Tibial nerve (tissue), 4 donors: ENCODE measurements around the gene CCT4. TPM values are rescaled to one million over a fixed set of nuclear protein-coding genes. Genes with fewer than 3 reads are reported as not detected.
"Not testable (repeated sequence)": the region's sequence is repeated elsewhere in the genome, so short reads cannot be mapped to it uniquely, and the experiment has no call there.

Source experiments
- DNase-seq, 2 donors: peaks; one replicate each; pipeline ENCODE4 v3.0.0-alpha.2; 2019; ENCODE audit warnings: low spot score in 2 of 2
- H3K27ac ChIP-seq, 4 donors: fragments of 200-600 bp; sonication (generic) in 3 of 4; one replicate each; pipeline ENCODE4 v1.5.1; 2017 to 2019; ENCODE audit warnings: mild to moderate bottlenecking in 1 of 4
- H3K27me3 ChIP-seq, 2 donors: fragments of 200-600 bp; sonication (generic) in 1 of 2; one replicate each; pipeline versions ENCODE4 v1.5.1 to v1.6.0; 2017 to 2019
- H3K36me3 ChIP-seq, 3 donors: fragments of 200-600 bp; sonication (generic); one replicate each; pipeline ENCODE4 v1.5.1; 2018 to 2019
- H3K4me1 ChIP-seq, 4 donors: fragments of 200-600 bp; sonication (generic) in 3 of 4; one replicate each; pipeline ENCODE4 v1.5.1; 2017 to 2019
- H3K4me3 ChIP-seq, 4 donors: fragments of 200-600 bp; sonication (generic) in 3 of 4; one replicate each; pipeline ENCODE4 v1.5.1; 2017 to 2019; ENCODE audit warnings: mild to moderate bottlenecking in 1 of 4, moderate library complexity in 1 of 4
- H3K9me3 ChIP-seq, 4 donors: fragments of 200-600 bp; sonication (generic) in 3 of 4; one replicate each; pipeline ENCODE4 v1.5.1; 2017 to 2019
- EP300 ChIP-seq, 2 donors: sonication (generic); formaldehyde crosslinking; IDR thresholded peaks; one replicate each; pipeline ENCODE4 v1.6.1; 2017; ENCODE audit warnings: antibody characterized with exemption in 2 of 2, mild to moderate bottlenecking in 1 of 2
- POLR2A ChIP-seq, 2 donors: fragments of 450-650 bp; IDR thresholded peaks; one replicate each; pipeline ENCODE4 v1.6.1; 2017; ENCODE audit warnings: antibody characterized with exemption in 2 of 2, mild to moderate bottlenecking in 2 of 2, moderate library complexity in 2 of 2
- WGBS, 2 donors: methylation state at CpG; one replicate each; pipeline ENCODE4 v1.1.5; 2018; 5-methylcytosine and 5-hydroxymethylcytosine counted together
- total RNA-seq, 4 donors: library from RNA; depleted of rRNA; stranded (reverse); fragments of >200 nt; gene quantifications; one replicate each; pipeline ENCODE4 v1.1.0, GENCODE V29; 2016
- TF ChIP-seq, protein P1 (sequence below), 5 experiments: fragments of 200-600 bp in 3 of 5; fragments of 450-650 bp in 2 of 5; sonication (generic) in 3 of 5; IDR thresholded peaks; one replicate each; pipeline ENCODE4 v1.5.1; 2016 to 2019; ENCODE audit warnings: antibody characterized with exemption in 5 of 5, mild to moderate bottlenecking in 3 of 5, moderate library complexity in 2 of 5

Gene CCT4
- total RNA-seq, 4 donors from 2014 or later = 58.4 to 77.0 (median 64.1) TPM

DNA sequence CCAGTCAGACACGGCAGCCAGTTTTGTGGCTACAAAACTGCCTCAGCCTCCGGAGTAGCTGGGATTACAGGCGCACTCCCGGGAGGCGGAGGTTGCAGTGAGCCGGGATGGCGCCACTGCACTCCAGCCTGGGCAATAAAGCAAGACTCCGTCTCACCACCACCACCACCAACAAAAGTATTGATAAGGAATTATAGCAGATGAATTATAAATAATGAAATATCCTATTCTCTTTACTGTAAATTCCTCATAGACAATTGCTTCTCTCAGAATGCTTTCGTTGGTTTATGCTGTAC lies 33.2 kb downstream of the CCT4 start:
- Histone ChIP-seq H3K4me3 (peak overlapping the region; percentile 56 to 76 (median 66)), H3K9me3 (no peaks in the 10 kb centered on the region), H3K27ac (peak overlapping the region in 2 of 4 donors; percentile 63 to 95), H3K27me3 (no peaks in the 10 kb centered on the region), H3K36me3 (no peaks in the 10 kb centered on the region), H3K4me1 (peaks cover 0 to 20% (median 5%) of the 10 kb centered on the region in 4 donors)
- 14 to 57% methylated on average over 9 of the region's 9 CpGs for WGBS, 2 donors
- TF ChIP-seq EP300 (IDR thresholded peaks at IDR 0.05) (no peak), POLR2A (IDR thresholded peaks at IDR 0.05) (no peak)
- TF ChIP-seq, protein P1, sequence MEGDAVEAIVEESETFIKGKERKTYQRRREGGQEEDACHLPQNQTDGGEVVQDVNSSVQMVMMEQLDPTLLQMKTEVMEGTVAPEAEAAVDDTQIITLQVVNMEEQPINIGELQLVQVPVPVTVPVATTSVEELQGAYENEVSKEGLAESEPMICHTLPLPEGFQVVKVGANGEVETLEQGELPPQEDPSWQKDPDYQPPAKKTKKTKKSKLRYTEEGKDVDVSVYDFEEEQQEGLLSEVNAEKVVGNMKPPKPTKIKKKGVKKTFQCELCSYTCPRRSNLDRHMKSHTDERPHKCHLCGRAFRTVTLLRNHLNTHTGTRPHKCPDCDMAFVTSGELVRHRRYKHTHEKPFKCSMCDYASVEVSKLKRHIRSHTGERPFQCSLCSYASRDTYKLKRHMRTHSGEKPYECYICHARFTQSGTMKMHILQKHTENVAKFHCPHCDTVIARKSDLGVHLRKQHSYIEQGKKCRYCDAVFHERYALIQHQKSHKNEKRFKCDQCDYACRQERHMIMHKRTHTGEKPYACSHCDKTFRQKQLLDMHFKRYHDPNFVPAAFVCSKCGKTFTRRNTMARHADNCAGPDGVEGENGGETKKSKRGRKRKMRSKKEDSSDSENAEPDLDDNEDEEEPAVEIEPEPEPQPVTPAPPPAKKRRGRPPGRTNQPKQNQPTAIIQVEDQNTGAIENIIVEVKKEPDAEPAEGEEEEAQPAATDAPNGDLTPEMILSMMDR (IDR thresholded peaks at IDR 0.05) = no peak
- no peak for DNase-seq

DNA sequence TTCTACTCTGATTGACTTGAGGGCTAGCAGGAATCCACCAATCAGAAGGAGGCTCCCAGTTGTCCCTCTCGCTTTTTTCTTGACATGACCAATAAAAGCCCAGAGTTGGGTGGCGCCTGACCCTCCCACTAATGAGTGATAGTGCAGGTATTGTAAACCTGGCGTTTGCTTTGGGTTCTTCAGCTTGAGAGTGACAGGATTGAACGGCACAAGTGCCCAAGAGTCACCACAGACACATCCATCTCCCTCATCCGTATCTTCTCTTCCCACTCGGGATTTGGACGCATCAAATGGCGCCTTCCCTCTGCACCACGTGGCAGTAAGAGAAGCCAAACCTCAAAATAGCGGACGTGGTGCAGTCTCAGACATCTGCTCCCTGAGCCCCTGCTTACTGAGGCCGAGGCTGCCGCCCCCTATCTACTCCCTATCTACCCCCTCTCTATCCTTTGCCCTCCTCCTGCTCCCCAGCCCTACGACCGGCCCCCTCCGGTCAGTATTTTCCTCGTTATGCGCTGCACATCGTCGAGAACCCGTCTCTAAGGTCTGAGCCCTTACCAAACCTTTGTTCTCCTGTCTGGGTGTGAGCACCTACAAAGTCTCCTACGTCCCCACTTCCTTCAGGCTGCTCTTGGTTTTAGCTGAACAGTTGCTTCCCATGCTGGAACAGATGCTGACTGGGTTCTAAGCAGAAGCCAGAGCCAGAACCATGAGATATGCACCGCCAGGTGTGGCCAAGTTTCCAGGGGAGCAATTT lies 33.7 kb downstream of the CCT4 start:
- WGBS, 2 donors = 1 to 4% methylated on average over 23 of the region's 23 CpGs

DNA sequence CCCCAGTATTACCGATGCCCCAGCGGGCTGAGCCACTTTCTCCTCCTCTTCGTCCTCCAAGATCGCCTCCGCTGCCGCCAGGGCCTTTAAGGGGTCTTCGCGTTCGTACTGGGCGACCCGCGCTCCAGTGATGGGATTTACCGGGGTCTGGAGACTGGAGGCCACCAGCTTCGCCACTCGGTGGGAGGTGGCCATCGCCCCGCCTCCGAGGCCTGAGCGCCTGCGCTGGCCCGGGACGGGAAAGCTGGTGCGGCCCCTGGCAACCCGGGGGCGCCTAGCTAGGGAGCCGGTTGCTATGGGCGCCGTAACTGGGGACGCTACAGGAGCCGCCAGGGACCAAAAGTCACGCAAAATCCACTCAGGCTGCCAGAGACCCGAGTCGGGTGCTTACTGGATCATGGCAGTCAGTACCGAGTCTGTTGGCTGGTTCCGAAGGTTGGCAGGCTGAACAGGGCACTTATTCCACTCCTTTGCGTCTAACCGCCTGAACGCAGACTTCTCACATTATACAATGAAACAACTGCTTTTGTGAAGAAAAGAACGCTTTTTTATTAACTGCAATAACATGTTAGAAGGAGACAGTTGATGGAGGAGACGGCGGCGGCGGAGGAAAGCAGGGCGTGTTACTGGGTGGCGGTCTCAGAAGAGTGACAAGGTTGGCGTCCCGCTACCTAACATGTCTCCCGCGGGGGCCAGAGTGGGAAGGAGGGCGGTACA lies 34.5 kb downstream of the CCT4 start, which contains the start of gene FAM161A:
FAM161A (minus strand) TSS at position 214 of the 717 bp plus-strand sequence; CDS start at position 195, 19 bp downstream.
- TF ChIP-seq, protein P1 (IDR thresholded peaks at IDR 0.05) = peak in 1 of 5 experiments; percentile 24
- TF ChIP-seq EP300 (IDR thresholded peaks at IDR 0.05) = peak; percentile 72 to 89
- TF ChIP-seq POLR2A (IDR thresholded peaks at IDR 0.05) = peak; percentile 32 to 58
- Histone ChIP-seq H3K27me3 (no peaks in the 10 kb centered on the region), H3K9me3 (no peaks in the 10 kb centered on the region), H3K36me3 (no peaks in the 10 kb centered on the region), H3K27ac (peak within 1 kb of the TSS; percentile 74 to 95 (median 86)), H3K4me3 (peak within 1 kb of the TSS; percentile 56 to 76 (median 66)), H3K4me1 (peaks cover 0 to 20% (median 5%) of the 10 kb centered on the region in 4 donors)
- WGBS, 2 donors = 0 to 1% methylated on average over 45 of the region's 50 CpGs
- DNase-seq = peak; percentile 77 to 82

More for the DNA sequence above, 33.7 kb downstream of the CCT4 start:
- no peaks in the 10 kb centered on the region for H3K9me3 ChIP-seq
- peaks cover 0 to 20% (median 5%) of the 10 kb centered on the region in 4 donors for H3K4me1 ChIP-seq
- peak; percentile 71 to 88 for DNase-seq
- H3K27ac ChIP-seq = peak overlapping the region in 3 of 4 donors; percentile 63 to 95 (median 92)
- no peaks in the 10 kb centered on the region for H3K36me3 ChIP-seq
- no peaks in the 10 kb centered on the region for H3K27me3 ChIP-seq
- peak overlapping the region; percentile 56 to 76 (median 66) for H3K4me3 ChIP-seq
- TF ChIP-seq EP300 (IDR thresholded peaks at IDR 0.05) (no peak), POLR2A (IDR thresholded peaks at IDR 0.05) (no peak)
- TF ChIP-seq, protein P1 (IDR thresholded peaks at IDR 0.05) = no peak

DNA sequence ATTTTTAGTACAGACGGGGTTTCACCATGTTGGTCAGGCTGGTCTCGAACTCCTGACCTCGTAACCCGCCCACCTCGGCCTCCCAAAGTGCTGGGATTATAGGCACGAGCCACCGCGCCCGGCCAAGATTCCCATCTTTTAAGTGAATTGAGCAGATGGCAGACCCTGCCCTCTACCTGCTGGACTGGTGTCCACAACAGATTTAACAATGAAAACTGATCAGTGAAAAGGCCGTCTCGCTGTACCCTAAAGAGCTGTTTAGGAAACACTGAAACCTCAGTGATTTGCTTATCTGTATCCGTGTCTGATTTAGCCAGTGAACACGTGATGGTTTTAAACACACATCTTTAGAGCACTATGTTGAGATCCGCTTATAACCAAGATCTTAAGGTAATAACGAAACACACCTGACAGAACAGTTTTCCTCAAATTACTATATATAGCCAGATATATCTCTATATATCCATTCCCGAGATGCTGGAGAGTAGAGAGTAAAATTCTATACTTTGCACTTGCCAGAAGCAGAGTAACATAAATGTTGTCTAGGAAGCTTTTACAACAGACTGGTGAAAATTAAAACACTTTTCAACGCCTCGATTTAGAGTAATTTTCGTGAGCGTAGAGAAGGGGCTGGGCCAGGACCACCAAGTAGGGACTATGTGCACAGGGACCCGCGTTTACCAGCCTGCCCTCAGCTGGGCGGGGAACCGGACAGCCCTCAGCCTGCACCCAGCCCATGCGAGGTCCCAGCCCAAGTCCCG lies 35.2 kb downstream of the CCT4 start:
- Histone ChIP-seq H3K9me3 (no peaks in the 10 kb centered on the region), H3K4me1 (peaks cover 0 to 20% (median 5%) of the 10 kb centered on the region in 4 donors), H3K4me3 (peak overlapping the region; percentile 56 to 76 (median 66)), H3K27ac (peak overlapping the region; percentile 74 to 95 (median 86)), H3K36me3 (no peaks in the 10 kb centered on the region), H3K27me3 (no peaks in the 10 kb centered on the region)
- 26% methylated on average over 26 of the region's 26 CpGs for WGBS, 2 donors
- peak; percentile 45 to 52 for DNase-seq
- TF ChIP-seq POLR2A (IDR thresholded peaks at IDR 0.05) (no peak), EP300 (IDR thresholded peaks at IDR 0.05) (no peak)
- TF ChIP-seq, protein P1 (IDR thresholded peaks at IDR 0.05) = no peak

DNA sequence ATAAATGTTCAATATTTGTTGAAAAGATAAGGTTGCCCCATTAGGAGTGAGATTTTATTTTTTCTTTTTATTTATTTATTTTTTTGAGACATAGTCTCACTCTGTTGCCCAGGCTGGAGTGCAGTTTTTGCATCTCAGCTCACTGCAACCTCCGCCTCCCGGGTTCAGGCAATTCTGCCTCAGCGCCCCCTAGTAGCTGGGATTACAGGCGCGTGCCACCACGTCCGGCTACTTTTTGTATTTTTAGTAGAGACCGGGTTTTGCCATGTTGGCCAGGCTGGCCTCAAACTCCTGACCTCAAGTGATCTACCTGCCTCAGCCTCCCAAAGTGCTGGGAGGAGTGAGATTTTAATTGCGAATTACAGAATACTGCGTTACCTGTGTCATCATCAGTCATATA lies 37.2 kb downstream of the CCT4 start:
- H3K4me1 ChIP-seq = peaks cover 0 to 20% (median 5%) of the 10 kb centered on the region in 4 donors
- not testable (repeated sequence) for H3K9me3 ChIP-seq, H3K4me3 ChIP-seq, H3K27ac ChIP-seq, H3K36me3 ChIP-seq, H3K27me3 ChIP-seq, DNase-seq
- 96 to 97% methylated on average over 10 of the region's 10 CpGs for WGBS, 2 donors
